ENCODE results near the gene POTEC. TPM values are rescaled to one million over a fixed set of nuclear protein-coding genes. Genes with fewer than 3 reads are reported as not detected.
"Not testable (repeated sequence)": the region's sequence is repeated elsewhere in the genome, so short reads cannot be mapped to it uniquely, and the experiment has no call there.

The POTEC gene
- total RNA-seq, 1 donor from 2014 or later: not detected

GRCh38 chr18:14479076-14479475 is 64.3 kb downstream of the POTEC start:
- not testable (repeated sequence) for H3K9me3 ChIP-seq (ENCODE audit: control insufficient read depth in 3 of 3, low read length in 3 of 3); H3K36me3 ChIP-seq (ENCODE audit: control insufficient read depth in 3 of 3, insufficient read depth in 3 of 3, low read length in 3 of 3); H3K4me1 ChIP-seq (ENCODE audit: control insufficient read depth in 3 of 3, insufficient read depth in 3 of 3, low read length in 3 of 3); H3K4me3 ChIP-seq (ENCODE audit: low read length in 3 of 3); H3K27ac ChIP-seq (ENCODE audit: low read depth, low read length); H3K9ac ChIP-seq (ENCODE audit: low read depth in 1 of 3, low read length in 3 of 3); H3K27me3 ChIP-seq (ENCODE audit: control insufficient read depth in 3 of 3, insufficient read depth in 3 of 3, low read length in 3 of 3)

- not testable (repeated sequence) for H3K27me3 ChIP-seq (ENCODE audit: control insufficient read depth in 3 of 3, insufficient read depth in 3 of 3, low read length in 3 of 3); H3K27ac ChIP-seq (ENCODE audit: low read depth, low read length); H3K4me1 ChIP-seq (ENCODE audit: control insufficient read depth in 3 of 3, insufficient read depth in 3 of 3, low read length in 3 of 3); H3K4me3 ChIP-seq (ENCODE audit: low read length in 3 of 3); H3K36me3 ChIP-seq (ENCODE audit: control insufficient read depth in 3 of 3, insufficient read depth in 3 of 3, low read length in 3 of 3); H3K9me3 ChIP-seq (ENCODE audit: control insufficient read depth in 3 of 3, low read length in 3 of 3); H3K9ac ChIP-seq (ENCODE audit: low read depth in 1 of 3, low read length in 3 of 3)
Observed at GRCh38 chr18:14475520-14475919, 67.9 kb downstream of the POTEC start.

- H3K27me3 ChIP-seq (ENCODE audit: control insufficient read depth in 3 of 3, insufficient read depth in 3 of 3, low read length in 3 of 3); H3K9ac ChIP-seq (ENCODE audit: low read depth in 1 of 3, low read length in 3 of 3); H3K27ac ChIP-seq (ENCODE audit: low read depth, low read length); H3K4me3 ChIP-seq (ENCODE audit: low read length in 3 of 3); H3K9me3 ChIP-seq (ENCODE audit: control insufficient read depth in 3 of 3, low read length in 3 of 3); H3K4me1 ChIP-seq (ENCODE audit: control insufficient read depth in 3 of 3, insufficient read depth in 3 of 3, low read length in 3 of 3); H3K36me3 ChIP-seq (ENCODE audit: control insufficient read depth in 3 of 3, insufficient read depth in 3 of 3, low read length in 3 of 3): not testable (repeated sequence)
Observed at GRCh38 chr18:14474752-14475151, 68.6 kb downstream of the POTEC start.

GRCh38 chr18:14474007-14474720 is 69.2 kb downstream of the POTEC start:
- not testable (repeated sequence) for H3K27me3 ChIP-seq (ENCODE audit: control insufficient read depth in 3 of 3, insufficient read depth in 3 of 3, low read length in 3 of 3); H3K9ac ChIP-seq (ENCODE audit: low read depth in 1 of 3, low read length in 3 of 3); H3K27ac ChIP-seq (ENCODE audit: low read depth, low read length); H3K9me3 ChIP-seq (ENCODE audit: control insufficient read depth in 3 of 3, low read length in 3 of 3); H3K4me1 ChIP-seq (ENCODE audit: control insufficient read depth in 3 of 3, insufficient read depth in 3 of 3, low read length in 3 of 3); H3K4me3 ChIP-seq (ENCODE audit: low read length in 3 of 3); H3K36me3 ChIP-seq (ENCODE audit: control insufficient read depth in 3 of 3, insufficient read depth in 3 of 3, low read length in 3 of 3)

- not testable (repeated sequence) for H3K9me3 ChIP-seq (ENCODE audit: control insufficient read depth in 3 of 3, low read length in 3 of 3); H3K27me3 ChIP-seq (ENCODE audit: control insufficient read depth in 3 of 3, insufficient read depth in 3 of 3, low read length in 3 of 3); H3K4me3 ChIP-seq (ENCODE audit: low read length in 3 of 3)
Observed at GRCh38 chr18:14473250-14474006, 70.0 kb downstream of the POTEC start.

GRCh38 chr18:14471286-14471685 is 72.1 kb downstream of the POTEC start:
- not testable (repeated sequence) for H3K9ac ChIP-seq (ENCODE audit: low read depth in 1 of 3, low read length in 3 of 3); H3K9me3 ChIP-seq (ENCODE audit: control insufficient read depth in 3 of 3, low read length in 3 of 3); H3K27ac ChIP-seq (ENCODE audit: low read depth, low read length); H3K27me3 ChIP-seq (ENCODE audit: control insufficient read depth in 3 of 3, insufficient read depth in 3 of 3, low read length in 3 of 3); H3K36me3 ChIP-seq (ENCODE audit: control insufficient read depth in 3 of 3, insufficient read depth in 3 of 3, low read length in 3 of 3); H3K4me3 ChIP-seq (ENCODE audit: low read length in 3 of 3); H3K4me1 ChIP-seq (ENCODE audit: control insufficient read depth in 3 of 3, insufficient read depth in 3 of 3, low read length in 3 of 3)

More at GRCh38 chr18:14473250-14474006, 70.0 kb downstream of the POTEC start:
- not testable (repeated sequence) for H3K36me3 ChIP-seq (ENCODE audit: control insufficient read depth in 3 of 3, insufficient read depth in 3 of 3, low read length in 3 of 3); H3K27ac ChIP-seq (ENCODE audit: low read depth, low read length); H3K4me1 ChIP-seq (ENCODE audit: control insufficient read depth in 3 of 3, insufficient read depth in 3 of 3, low read length in 3 of 3); H3K9ac ChIP-seq (ENCODE audit: low read depth in 1 of 3, low read length in 3 of 3)

- not testable (repeated sequence) for H3K9me3 ChIP-seq (ENCODE audit: control insufficient read depth in 3 of 3, low read length in 3 of 3); H3K4me3 ChIP-seq (ENCODE audit: low read length in 3 of 3); H3K9ac ChIP-seq (ENCODE audit: low read depth in 1 of 3, low read length in 3 of 3); H3K27ac ChIP-seq (ENCODE audit: low read depth, low read length); H3K27me3 ChIP-seq (ENCODE audit: control insufficient read depth in 3 of 3, insufficient read depth in 3 of 3, low read length in 3 of 3); H3K36me3 ChIP-seq (ENCODE audit: control insufficient read depth in 3 of 3, insufficient read depth in 3 of 3, low read length in 3 of 3); H3K4me1 ChIP-seq (ENCODE audit: control insufficient read depth in 3 of 3, insufficient read depth in 3 of 3, low read length in 3 of 3)
Observed at GRCh38 chr18:14470446-14470845, 73.0 kb downstream of the POTEC start.

GRCh38 chr18:14470046-14470445 is 73.4 kb downstream of the POTEC start:
- H3K4me1 ChIP-seq (ENCODE audit: control insufficient read depth in 3 of 3, insufficient read depth in 3 of 3, low read length in 3 of 3); H3K4me3 ChIP-seq (ENCODE audit: low read length in 3 of 3); H3K9ac ChIP-seq (ENCODE audit: low read depth in 1 of 3, low read length in 3 of 3); H3K27me3 ChIP-seq (ENCODE audit: control insufficient read depth in 3 of 3, insufficient read depth in 3 of 3, low read length in 3 of 3); H3K9me3 ChIP-seq (ENCODE audit: control insufficient read depth in 3 of 3, low read length in 3 of 3); H3K27ac ChIP-seq (ENCODE audit: low read depth, low read length); H3K36me3 ChIP-seq (ENCODE audit: control insufficient read depth in 3 of 3, insufficient read depth in 3 of 3, low read length in 3 of 3): not testable (repeated sequence)

GRCh38 chr18:14465989-14466388 is 77.4 kb downstream of the POTEC start:
- not testable (repeated sequence) for H3K4me3 ChIP-seq (ENCODE audit: low read length in 3 of 3); H3K4me1 ChIP-seq (ENCODE audit: control insufficient read depth in 3 of 3, insufficient read depth in 3 of 3, low read length in 3 of 3); H3K27me3 ChIP-seq (ENCODE audit: control insufficient read depth in 3 of 3, insufficient read depth in 3 of 3, low read length in 3 of 3); H3K9ac ChIP-seq (ENCODE audit: low read depth in 1 of 3, low read length in 3 of 3); H3K27ac ChIP-seq (ENCODE audit: low read depth, low read length); H3K36me3 ChIP-seq (ENCODE audit: control insufficient read depth in 3 of 3, insufficient read depth in 3 of 3, low read length in 3 of 3); H3K9me3 ChIP-seq (ENCODE audit: control insufficient read depth in 3 of 3, low read length in 3 of 3)
